Astrocyte (in vitro differentiated cells and primary cell): ENCODE measurements around the gene GIT1. TPM values are rescaled to one million over a fixed set of nuclear protein-coding genes. Genes with fewer than 3 reads are reported as not detected.

Experiments
- DNase-seq: peaks from one replicate; pipeline ENCODE4 v3.0.0-alpha.2; 2010; ENCODE audit warnings: low read depth
- FAIRE-seq: peaks from 2 replicates; lab custom pipeline; 2011; peaks lifted over from hg19 to GRCh38; lab: Jason Lieb, UNC
- H2AFZ ChIP-seq: 2 replicates; pipeline ENCODE4 v1.6.0; 2012; ENCODE audit warnings: low read depth, low read length, inconsistent platforms
- H3K27ac ChIP-seq: 2 replicates; pipeline ENCODE4 v1.5.1; 2011; ENCODE audit warnings: low read depth, low read length, inconsistent platforms
- H3K27me3 ChIP-seq: 2 replicates; pipeline ENCODE4 v1.6.0; 2011; ENCODE audit warnings: low read length, inconsistent platforms; ENCODE audit not compliant: insufficient read depth
- H3K36me3 ChIP-seq: 2 replicates; pipeline ENCODE4 v1.5.1; 2011; ENCODE audit warnings: low read length, inconsistent platforms; ENCODE audit not compliant: insufficient read depth
- H3K4me1 ChIP-seq: 2 replicates; pipeline ENCODE4 v1.5.1; 2011; ENCODE audit warnings: low read length, inconsistent platforms; ENCODE audit not compliant: insufficient read depth
- H3K4me2 ChIP-seq: 2 replicates; pipeline ENCODE4 v1.6.0; 2012; ENCODE audit warnings: low read length, inconsistent platforms
- H3K4me3 ChIP-seq: 2 replicates; pipeline ENCODE4 v1.5.1; 2011; ENCODE audit warnings: low read depth, mild to moderate bottlenecking, low read length, inconsistent platforms; ENCODE audit not compliant: insufficient read depth
- H3K79me2 ChIP-seq: 2 replicates; pipeline ENCODE4 v1.6.0; 2012; ENCODE audit warnings: mild to moderate bottlenecking, low read length, inconsistent platforms; ENCODE audit not compliant: insufficient read depth
- H3K9ac ChIP-seq: 2 replicates; pipeline ENCODE4 v1.6.0; 2012; ENCODE audit warnings: mild to moderate bottlenecking, low read length, inconsistent platforms
- H3K9me3 ChIP-seq: 2 replicates; pipeline ENCODE4 v1.5.1; 2012; ENCODE audit warnings: low read depth, mild to moderate bottlenecking, low read length, inconsistent platforms; ENCODE audit not compliant: insufficient read depth
- H4K20me1 ChIP-seq: 2 replicates; pipeline ENCODE4 v1.6.0; 2012; ENCODE audit warnings: low read length, inconsistent platforms; ENCODE audit not compliant: insufficient read depth
- H3K27ac Mint-ChIP-seq: one replicate; pipeline ENCODE4 v1.8.0; 2021; ENCODE audit warnings: mild to moderate bottlenecking, mixed read lengths; ENCODE audit not compliant: unreplicated experiment
- H3K27me3 Mint-ChIP-seq: one replicate; pipeline ENCODE4 v1.8.0; 2021; ENCODE audit warnings: low read depth, mixed read lengths; ENCODE audit not compliant: unreplicated experiment
- H3K36me3 Mint-ChIP-seq: one replicate; pipeline ENCODE4 v1.8.0; 2021; ENCODE audit warnings: low read depth, mixed read lengths; ENCODE audit not compliant: unreplicated experiment
- H3K4me1 Mint-ChIP-seq: one replicate; pipeline ENCODE4 v1.8.0; 2021; ENCODE audit warnings: low read depth, mixed read lengths; ENCODE audit not compliant: unreplicated experiment
- H3K4me3 Mint-ChIP-seq: one replicate; pipeline ENCODE4 v1.8.0; 2021; ENCODE audit warnings: mild to moderate bottlenecking, moderate library complexity, mixed read lengths; ENCODE audit not compliant: unreplicated experiment
- H3K9me3 Mint-ChIP-seq: one replicate; pipeline ENCODE4 v1.8.0; 2021; ENCODE audit warnings: mild to moderate bottlenecking, mixed read lengths; ENCODE audit not compliant: unreplicated experiment
- EZH2 ChIP-seq: IDR thresholded peaks from 2 replicates; pipeline ENCODE4 v1.6.1; 2012; ENCODE audit warnings: mild to moderate bottlenecking, low read length, inconsistent platforms; ENCODE audit not compliant: insufficient read depth
- total RNA-seq: library from RNA; stranded (reverse); gene quantifications from 2 replicates; pipeline ENCODE4 v1.2.1, GENCODE V29; 2021
- TF ChIP-seq, protein P1 (sequence below): IDR thresholded peaks from 2 replicates; pipeline ENCODE4 v1.5.1; 2011; ENCODE audit warnings: low read depth, mild to moderate bottlenecking, inconsistent platforms, low read length, moderate library complexity; ENCODE audit not compliant: insufficient read depth

Gene GIT1
- total RNA-seq, 1 donor from 2014 or later = 52.2 TPM

DNA sequence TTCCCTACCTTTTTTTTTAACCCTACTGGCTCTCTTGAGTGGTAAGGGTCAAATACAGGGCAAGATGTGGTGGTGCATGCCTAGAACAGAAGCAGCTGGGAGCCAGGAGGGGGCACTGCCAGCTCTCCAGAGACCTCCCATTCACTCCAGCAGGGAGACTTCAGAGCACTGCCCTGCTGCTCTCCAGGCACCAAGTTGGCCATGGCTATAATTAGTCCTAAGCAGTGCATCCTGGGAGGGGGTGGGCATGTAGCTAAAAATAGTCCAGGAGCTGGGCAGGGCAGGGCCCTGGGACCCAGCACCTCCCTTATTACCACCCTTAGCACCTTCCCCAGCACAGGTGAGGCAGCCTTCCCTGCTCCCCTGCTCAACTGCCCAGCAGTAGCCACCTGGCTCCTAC is 29.8 kb upstream of the GIT1 start:
- Mint-ChIP-seq H3K4me1 (peaks cover 16% of the 10 kb centered on the region), H3K36me3 (no peaks in the 10 kb centered on the region), H3K27ac (no peak overlapping the region), H3K4me3 (peak overlapping the region; percentile 45), H3K9me3 (no peaks in the 10 kb centered on the region), H3K27me3 (peaks cover 8% of the 10 kb centered on the region)
- peaks cover 33% of the 10 kb centered on the region for H3K4me1 ChIP-seq
- no peaks in the 10 kb centered on the region for H3K36me3 ChIP-seq
- no peak overlapping the region for H3K4me3 ChIP-seq
- TF ChIP-seq, protein P1, sequence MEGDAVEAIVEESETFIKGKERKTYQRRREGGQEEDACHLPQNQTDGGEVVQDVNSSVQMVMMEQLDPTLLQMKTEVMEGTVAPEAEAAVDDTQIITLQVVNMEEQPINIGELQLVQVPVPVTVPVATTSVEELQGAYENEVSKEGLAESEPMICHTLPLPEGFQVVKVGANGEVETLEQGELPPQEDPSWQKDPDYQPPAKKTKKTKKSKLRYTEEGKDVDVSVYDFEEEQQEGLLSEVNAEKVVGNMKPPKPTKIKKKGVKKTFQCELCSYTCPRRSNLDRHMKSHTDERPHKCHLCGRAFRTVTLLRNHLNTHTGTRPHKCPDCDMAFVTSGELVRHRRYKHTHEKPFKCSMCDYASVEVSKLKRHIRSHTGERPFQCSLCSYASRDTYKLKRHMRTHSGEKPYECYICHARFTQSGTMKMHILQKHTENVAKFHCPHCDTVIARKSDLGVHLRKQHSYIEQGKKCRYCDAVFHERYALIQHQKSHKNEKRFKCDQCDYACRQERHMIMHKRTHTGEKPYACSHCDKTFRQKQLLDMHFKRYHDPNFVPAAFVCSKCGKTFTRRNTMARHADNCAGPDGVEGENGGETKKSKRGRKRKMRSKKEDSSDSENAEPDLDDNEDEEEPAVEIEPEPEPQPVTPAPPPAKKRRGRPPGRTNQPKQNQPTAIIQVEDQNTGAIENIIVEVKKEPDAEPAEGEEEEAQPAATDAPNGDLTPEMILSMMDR = peak; percentile 7
- TF ChIP-seq EZH2 = no peak
- H3K9me3 ChIP-seq = no peaks in the 10 kb centered on the region
- H4K20me1 ChIP-seq = peaks cover 16% of the 10 kb centered on the region
- no peak overlapping the region for H3K9ac ChIP-seq
- peaks cover 10% of the 10 kb centered on the region for H3K27me3 ChIP-seq
- no peak overlapping the region for H3K27ac ChIP-seq
- H3K79me2 ChIP-seq = no peaks in the 10 kb centered on the region
- no peak for FAIRE-seq
- H2AFZ ChIP-seq = no peak overlapping the region
- DNase-seq = no peak
- no peak overlapping the region for H3K4me2 ChIP-seq

DNA sequence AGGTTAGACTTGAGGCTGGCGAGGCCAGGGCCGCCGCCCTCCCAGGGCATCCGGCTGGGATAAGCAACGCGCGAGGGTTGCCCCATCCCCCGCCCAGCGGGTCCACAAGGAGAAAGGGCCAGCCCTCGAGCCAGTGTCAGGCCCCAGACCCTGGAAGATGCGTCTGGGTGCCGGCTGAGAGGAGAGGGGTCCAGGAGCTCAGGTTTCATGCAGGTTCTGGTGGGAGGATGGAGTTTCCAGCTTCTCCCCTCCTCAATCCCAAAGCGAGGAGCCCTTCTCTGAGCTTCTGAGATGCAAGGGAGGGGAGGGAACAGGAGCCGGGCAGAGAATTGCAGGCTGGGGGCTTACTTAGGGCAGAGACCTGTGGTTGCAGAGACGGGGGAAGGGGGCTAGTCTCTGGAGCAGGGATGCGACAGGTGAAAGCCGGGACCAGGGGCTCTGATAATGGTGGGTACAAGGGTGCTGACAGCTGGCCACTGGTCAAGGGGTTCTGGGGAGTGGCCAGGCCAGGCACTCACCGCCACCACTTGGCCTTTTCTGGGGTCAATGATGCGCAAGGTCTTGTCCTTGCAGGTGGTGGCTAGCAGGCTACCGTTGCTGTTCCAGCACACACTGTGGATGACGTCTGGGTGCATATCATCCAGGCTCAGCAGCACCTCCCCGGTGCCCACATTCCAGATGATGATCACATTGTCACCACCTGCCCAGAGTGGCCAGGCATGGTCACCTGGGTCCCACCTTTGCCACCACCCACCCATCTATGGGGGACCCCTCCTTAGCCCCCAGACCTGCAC is 29.0 kb upstream of the GIT1 start:
- Mint-ChIP-seq H3K9me3 (no peaks in the 10 kb centered on the region), H3K27me3 (peaks cover 8% of the 10 kb centered on the region), H3K27ac (no peak overlapping the region), H3K4me3 (no peak overlapping the region), H3K4me1 (peaks cover 16% of the 10 kb centered on the region), H3K36me3 (peaks cover 2% of the 10 kb centered on the region)
- no peak overlapping the region for H3K4me3 ChIP-seq
- peaks cover 38% of the 10 kb centered on the region for H3K4me1 ChIP-seq
- H3K9me3 ChIP-seq = no peaks in the 10 kb centered on the region
- H2AFZ ChIP-seq = no peak overlapping the region
- peaks cover 10% of the 10 kb centered on the region for H3K27me3 ChIP-seq
- H3K27ac ChIP-seq = no peak overlapping the region
- H3K79me2 ChIP-seq = no peaks in the 10 kb centered on the region
- peak overlapping the region; percentile 62 for H3K4me2 ChIP-seq
- H3K9ac ChIP-seq = no peak overlapping the region
- FAIRE-seq = no peak
- DNase-seq = no peak
- peaks cover 16% of the 10 kb centered on the region for H4K20me1 ChIP-seq
- no peaks in the 10 kb centered on the region for H3K36me3 ChIP-seq
- TF ChIP-seq, protein P1 = no peak
- TF ChIP-seq EZH2 = no peak
